HG03045 (cell line): ENCODE measurements around the gene ZNF574.

Experiments
- ATAC-seq: cut with Tn5 transposase; IDR thresholded peaks from one replicate; pipeline ENCODE4 v1.9.1; 2021; ENCODE audit warnings: mild to moderate bottlenecking, moderate library complexity; ENCODE audit not compliant: unreplicated experiment

Gene ZNF574

DNA sequence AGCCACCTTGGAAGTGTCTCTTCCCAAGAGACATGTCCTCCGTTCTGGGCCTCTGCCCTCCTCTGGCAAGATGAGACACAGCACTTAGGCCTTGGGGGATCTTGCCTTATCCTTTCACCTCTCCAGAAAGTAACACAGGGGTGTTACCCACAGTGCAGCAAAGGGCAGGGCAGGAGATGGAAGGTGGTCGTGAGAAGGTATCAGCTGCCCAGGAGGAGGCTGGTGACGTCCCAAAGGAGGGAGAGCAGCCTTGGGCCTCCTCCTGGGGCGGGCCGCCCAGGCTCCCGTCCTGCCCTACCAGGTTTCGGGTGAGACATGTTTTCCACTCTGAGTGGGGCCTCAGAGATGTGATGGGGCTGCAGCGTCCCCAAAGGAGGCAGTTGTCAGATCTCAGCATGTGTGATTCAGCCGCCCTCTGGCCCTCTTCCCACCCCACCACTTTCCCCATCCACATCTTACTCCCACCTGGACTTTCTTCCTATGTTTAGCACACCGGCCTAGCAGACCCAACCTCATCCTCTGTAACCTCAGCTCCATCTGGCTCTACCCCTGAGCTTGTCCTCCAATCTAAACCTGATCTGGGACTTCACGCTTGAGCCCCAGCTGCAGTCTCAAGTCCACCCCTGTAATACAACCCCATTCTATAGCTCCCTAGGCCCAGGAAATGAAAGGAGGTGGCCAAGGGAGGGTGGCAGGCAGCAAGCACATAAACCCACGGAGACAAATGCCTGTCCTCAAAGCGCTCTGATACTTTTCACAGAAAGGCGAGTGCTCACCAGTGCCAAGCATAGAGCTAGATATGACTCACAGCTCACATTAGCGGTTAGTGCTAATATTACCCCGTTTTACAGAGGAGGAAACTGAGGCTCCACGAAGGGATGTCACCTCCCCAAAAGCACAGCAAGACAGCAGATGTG is 47.0 kb downstream of the ZNF574 start:
- ATAC-seq, result no peak

GRCh38 chr19:42123765-42124164 is 47.8 kb downstream of the ZNF574 start:
- no peak for ATAC-seq

DNA sequence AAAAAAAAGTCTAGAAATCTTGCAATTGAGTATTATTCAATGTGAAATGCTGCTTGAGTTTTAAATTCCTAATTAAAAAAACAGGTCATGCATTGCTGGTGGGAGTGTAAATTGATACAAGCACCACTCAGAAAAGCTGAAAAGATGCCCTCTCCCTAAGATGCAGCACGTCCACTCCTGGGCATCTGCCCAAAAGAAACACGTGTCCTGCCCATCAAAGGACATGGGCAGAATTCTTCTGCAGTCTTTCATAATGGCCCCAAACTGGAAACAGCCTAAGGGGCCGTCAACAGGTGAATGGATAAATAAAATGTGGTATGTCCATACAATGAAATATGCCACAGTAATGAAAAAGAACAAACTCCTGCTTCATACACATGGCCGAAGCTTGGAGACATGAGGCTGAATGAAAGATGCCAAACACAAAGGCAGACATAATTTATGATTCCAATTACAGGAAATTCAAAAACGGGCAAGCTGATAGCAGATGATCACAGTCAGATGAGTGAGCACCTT is 48.5 kb downstream of the ZNF574 start:
- no peak for ATAC-seq

- no peak for ATAC-seq
Measured at GRCh38 chr19:42125536-42125935, 49.6 kb downstream of the ZNF574 start.

DNA sequence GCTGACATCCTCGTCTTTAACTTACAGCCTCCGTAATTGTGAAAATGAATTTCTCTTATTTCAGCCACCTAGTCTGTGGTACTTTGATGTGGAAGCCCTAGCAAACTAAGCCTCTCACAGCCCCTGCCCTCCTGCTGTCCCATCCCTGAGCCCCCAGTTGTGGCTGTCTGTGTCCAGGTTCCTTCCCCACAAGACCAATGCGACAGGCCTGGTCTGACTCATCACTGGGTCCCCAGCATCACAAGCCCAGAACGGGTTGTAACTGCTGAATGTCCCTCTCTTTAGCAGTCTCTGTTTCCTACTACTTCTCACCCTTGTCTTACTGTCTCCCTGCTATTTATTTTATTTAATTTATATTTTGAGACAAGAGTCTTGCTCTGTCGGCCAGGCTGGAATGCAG is 50.6 kb downstream of the ZNF574 start:
- ATAC-seq, result no peak

DNA sequence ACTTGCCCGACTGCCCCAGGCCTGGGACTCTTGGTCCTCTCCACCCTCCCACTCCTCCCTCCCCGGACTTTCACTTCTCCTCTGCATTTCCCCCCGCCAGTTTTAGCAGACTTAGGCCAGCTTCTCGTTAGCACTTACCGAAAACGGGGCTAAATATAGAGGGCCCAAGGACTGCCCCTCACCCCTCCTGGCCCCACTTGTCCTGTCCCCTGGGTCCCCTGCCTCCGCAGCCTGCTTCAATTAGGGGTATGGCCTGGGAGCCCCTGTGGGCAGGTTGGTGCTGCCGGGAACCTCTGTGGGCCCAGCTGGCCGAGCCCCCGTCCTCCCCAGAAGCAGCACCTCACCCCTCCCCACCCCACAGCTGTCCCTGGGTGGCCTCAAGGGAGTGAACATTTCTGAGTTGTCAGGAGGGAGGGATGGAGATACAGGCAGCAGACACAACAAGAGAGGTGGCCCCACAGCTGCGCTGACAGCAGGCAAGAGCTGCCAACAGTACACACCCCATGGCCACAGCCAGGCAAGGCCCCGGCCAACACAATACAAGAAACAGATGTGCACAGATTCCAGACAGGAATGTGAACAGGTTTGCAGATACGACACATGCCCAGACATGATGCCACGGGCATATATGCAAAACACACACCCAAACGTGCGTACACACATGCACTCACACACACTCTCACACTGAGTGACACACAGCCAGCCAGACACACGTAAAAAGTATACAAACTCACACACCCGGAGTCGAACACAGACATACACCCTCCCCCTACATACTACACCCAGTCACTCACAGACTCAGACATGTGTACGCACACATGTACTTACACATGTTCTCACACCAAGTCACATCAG is 53.7 kb downstream of the ZNF574 start:
- peak; percentile 43 for ATAC-seq

GRCh38 chr19:42130254-42130573 is 54.2 kb downstream of the ZNF574 start:
- ATAC-seq, result no peak
